GM18502 (cell line): ENCODE measurements around the gene CTSS.
A peak's percentile ranks its signal among the peaks of the same experiment; 100 is the strongest.
"Not testable (repeated sequence)": the region's sequence is repeated elsewhere in the genome, so short reads cannot be mapped to it uniquely, and the experiment has no call there.

ENCODE experiments used
- ATAC-seq: cut with Tn5 transposase; IDR thresholded peaks from one replicate; pipeline ENCODE4 v1.9.1; 2021; ENCODE audit warnings: mild to moderate bottlenecking; ENCODE audit not compliant: unreplicated experiment, poor library complexity

Gene CTSS

DNA sequence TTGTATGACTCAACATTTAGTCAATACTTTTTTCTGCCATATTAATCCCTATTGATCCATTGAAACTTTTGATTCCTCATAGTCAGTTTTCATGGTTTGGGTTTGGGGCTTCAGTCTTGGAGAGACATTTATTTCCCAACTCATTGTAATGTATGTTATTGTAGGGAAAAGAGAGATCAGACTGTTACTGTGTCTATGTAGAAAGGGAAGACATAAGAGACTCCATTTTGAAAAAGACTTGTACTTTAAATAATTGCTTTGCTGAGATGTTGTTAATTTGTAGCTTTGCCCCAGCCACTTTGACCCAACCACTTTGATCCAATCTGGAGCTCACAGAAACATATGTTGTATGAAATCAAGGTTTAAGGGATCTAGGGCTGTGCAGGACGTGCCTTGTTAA lies 56.5 kb downstream of the CTSS start:
- not testable (repeated sequence) for ATAC-seq

DNA sequence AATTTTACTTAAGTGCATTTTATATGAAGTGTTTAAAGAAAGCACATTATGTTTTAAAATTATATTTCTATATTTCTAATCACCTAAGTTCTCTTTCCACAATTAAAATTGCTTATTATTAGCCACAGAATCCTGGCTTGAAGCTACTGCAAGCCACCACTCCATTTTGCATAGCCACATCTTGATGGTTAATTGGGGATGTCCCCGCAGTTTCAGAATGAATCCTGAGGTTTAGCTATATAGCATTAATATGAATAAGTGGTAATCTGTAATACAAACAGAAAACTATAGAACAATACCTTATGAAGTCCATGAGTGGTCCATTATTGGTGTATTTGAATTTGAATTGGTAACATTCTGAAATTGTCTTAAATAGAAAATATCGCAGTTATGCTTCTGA lies 57.0 kb downstream of the CTSS start:
- peak; percentile 48 for ATAC-seq

DNA sequence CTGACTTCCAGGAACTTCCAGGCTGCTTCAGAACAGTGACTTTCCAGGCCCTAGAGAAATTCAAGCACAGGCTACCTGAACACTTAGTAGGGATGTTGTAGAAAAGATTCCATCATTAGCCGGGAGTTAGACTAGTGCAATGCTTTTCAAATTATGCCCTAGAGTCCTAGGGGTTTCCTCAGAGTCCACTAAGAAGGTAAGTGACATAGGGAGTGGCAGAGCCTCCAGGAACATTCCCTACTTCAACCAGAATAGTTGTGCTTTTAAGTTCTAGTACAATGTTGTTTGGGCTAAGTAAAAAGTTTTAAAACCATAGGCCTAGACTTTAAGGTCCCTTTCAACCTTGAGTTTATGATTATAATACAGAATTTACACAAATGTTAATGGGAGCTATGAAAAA lies 59.5 kb downstream of the CTSS start:
- ATAC-seq: no peak

- no peak for ATAC-seq
Measured at GRCh38 chr1:150703427-150703826, 62.2 kb downstream of the CTSS start.

- ATAC-seq: peak; percentile 98
Measured at GRCh38 chr1:150696995-150697927, 68.3 kb downstream of the CTSS start, which contains the start of gene GOLPH3L. Gene GOLPH3L, minus strand, starts transcription at chr1:150697154. Its CDS starts 2,316 bp downstream, at chr1:150694838.

DNA sequence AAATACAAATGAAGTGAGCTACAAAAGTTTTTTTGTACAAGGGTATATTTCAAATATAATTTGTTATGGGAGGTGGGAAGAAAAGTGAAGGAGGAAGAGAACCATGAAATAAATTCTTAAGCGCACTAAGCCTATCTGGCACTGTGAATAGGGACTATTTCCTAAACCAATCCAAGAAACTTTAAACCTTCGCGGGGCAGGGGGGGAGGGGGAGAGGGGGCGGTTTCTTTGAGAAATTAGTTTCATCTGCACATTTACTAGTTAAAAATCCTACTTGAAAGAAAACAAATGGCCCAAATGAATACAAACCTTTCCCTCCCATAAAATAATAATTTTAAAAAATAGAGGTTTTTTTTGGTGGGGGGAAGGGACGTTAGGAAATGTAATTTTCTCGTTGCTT lies 69.0 kb downstream of the CTSS start:
- no peak for ATAC-seq

GRCh38 chr1:150696162-150696561 lies 69.4 kb downstream of the CTSS start:
- ATAC-seq: no peak

DNA sequence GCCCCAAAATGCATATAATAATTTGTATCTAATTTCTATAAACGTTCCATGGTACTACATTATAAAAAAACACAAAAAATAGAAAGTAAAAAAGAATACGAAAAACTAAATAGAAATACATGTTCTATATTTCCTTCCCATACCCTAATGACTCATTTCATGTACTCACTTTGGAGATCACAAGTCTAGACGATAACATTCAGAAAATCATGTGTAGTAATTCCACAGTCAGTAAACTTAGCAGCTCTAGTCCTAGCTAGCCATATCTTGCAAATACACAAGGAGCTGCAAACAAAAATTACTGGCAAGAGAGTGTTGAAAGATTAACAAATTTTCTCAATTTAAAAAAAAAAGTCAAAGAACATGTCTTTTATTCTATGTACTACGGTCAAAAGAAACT lies 70.0 kb downstream of the CTSS start:
- no peak for ATAC-seq

GRCh38 chr1:150692720-150693119 lies 72.9 kb downstream of the CTSS start:
- no peak for ATAC-seq

DNA sequence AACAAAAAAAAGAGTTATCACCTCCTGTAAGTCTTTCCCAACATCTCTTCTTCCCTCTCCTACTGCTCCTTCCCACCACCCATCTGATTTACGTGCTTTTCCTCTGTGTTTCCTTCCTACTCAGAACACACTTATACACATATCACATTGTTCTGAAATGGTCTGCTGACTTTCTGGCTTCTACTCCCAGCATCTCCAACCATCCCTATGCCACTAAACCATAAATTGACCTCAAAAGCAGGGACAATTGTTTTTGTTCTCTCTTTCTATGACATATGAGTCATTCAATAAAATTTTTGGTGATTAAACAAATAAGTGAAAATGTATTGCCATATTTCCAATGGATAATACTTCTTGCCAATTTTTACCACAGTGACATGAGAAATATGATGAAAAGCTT lies 76.8 kb downstream of the CTSS start:
- ATAC-seq: no peak

GRCh38 chr1:150686275-150686674 lies 79.3 kb downstream of the CTSS start:
- no peak for ATAC-seq

DNA sequence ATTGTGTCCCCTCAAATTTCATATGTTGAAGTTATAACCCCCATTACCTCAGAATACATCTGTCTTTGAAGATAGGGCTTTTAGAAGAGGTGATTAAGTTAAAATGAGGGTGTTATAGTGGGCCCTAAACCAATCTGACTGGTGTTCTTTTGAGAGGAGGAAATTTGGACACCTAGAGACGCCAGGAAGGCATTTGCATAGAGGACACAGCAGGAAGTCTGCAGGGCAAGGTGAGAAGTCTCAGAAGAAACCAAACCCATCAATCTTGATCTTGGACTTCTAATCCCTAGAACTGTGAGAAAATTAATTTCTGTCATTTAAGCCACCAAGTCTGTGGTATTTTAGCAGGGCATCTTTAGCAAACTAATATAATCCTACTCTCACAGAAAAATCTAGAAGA lies 81.7 kb downstream of the CTSS start:
- no peak for ATAC-seq
